K562 (cell line): ENCODE measurements around the gene ZSCAN22. TPM values are rescaled to one million over a fixed set of nuclear protein-coding genes. Genes with fewer than 3 reads are reported as not detected.

Source experiments
- ARID2 ChIP-seq: fragments of 450-650 bp; IDR thresholded peaks from 2 replicates; pipeline ENCODE4 v1.6.1; 2017; ENCODE audit warnings: antibody characterized with exemption, mild to moderate bottlenecking
- BACH1 ChIP-seq: fragments of 200-800 bp; sonication (Bioruptor generic); IDR thresholded peaks from 2 replicates; pipeline ENCODE4 v1.6.1; 2016; ENCODE audit warnings: missing genetic modification characterization, missing compliant biosample characterization
- CBFA2T2 ChIP-seq: fragments of 450-650 bp; conservative IDR thresholded peaks from 2 replicates; pipeline ENCODE4 v1.6.1; 2017; ENCODE audit warnings: mild to moderate bottlenecking
- DNMT1 ChIP-seq: fragments of 450-650 bp; IDR thresholded peaks from 2 replicates; pipeline ENCODE4 v1.6.1; 2016; ENCODE audit warnings: antibody characterized with exemption, mild to moderate bottlenecking
- HMG20B ChIP-seq: fragments of 250-450 bp; sonication (Bioruptor Pico); IDR thresholded peaks from 2 replicates; pipeline ENCODE4 v1.5.0; 2021; ENCODE audit warnings: mild to moderate bottlenecking
- ILK ChIP-seq: fragments of 450-650 bp; IDR thresholded peaks from 2 replicates; pipeline ENCODE4 v1.6.1; 2016; ENCODE audit warnings: missing genetic modification characterization, low read depth, mild to moderate bottlenecking, missing compliant biosample characterization, moderate library complexity, borderline replicate concordance
- MCM7 ChIP-seq, 2 experiments: fragments of 450-650 bp; IDR thresholded peaks; 2 replicates each; pipeline ENCODE4 v1.6.1; 2016 to 2018
- NCOA2 ChIP-seq, 2 experiments: fragments of 450-650 bp; IDR thresholded peaks; 2 replicates each; pipeline ENCODE4 v1.6.1; 2018; ENCODE audit warnings: mild to moderate bottlenecking in 2 of 2, moderate library complexity in 1 of 2; ENCODE audit not compliant: partially characterized antibody in 2 of 2
- NEUROD1 ChIP-seq: fragments of 150-350 bp; IDR thresholded peaks from 2 replicates; pipeline ENCODE4 v1.6.1; 2014; ENCODE audit warnings: borderline replicate concordance, low read length, low read depth; ENCODE audit not compliant: partially characterized antibody
- POLR2A ChIP-seq: fragments of 450-650 bp; conservative IDR thresholded peaks from 2 replicates; pipeline ENCODE4 v1.6.1; 2016
- RBFOX2 ChIP-seq: fragments of 200-400 bp; formaldehyde crosslinking; IDR thresholded peaks from 2 replicates; pipeline ENCODE4 v1.6.1; 2017; ENCODE audit warnings: low read depth, mild to moderate bottlenecking, low read length, moderate library complexity
- TRIM24 ChIP-seq, 2 experiments: fragments of 450-650 bp; IDR thresholded peaks; 2 replicates each; pipeline ENCODE4 v1.6.1; 2016
- ZNF239 ChIP-seq: fragments of 250-450 bp; sonication (Bioruptor Pico); IDR thresholded peaks from 2 replicates; pipeline ENCODE4 v1.4.0; 2020; ENCODE audit warnings: mild to moderate bottlenecking
- polyA plus RNA-seq, 8 experiments: library from polyadenylated mRNA; depleted of rRNA in 4 of 8; stranded (reverse) in 5 of 8; unstranded in 3 of 8; fragments of >200 nt; fragmentation: Nextera tagmentation in 2 of 8; fragmentation: Illumina TruSeq in 1 of 8; extraction: Ambion mirVana in 2 of 8; extraction: Trizol in 1 of 8; gene quantifications; 2 replicates each; pipeline versions ENCODE4 v1.2.1 to v1.2.3, GENCODE V29; 2011 to 2014; ENCODE audit warnings: inconsistent platforms in 1 of 8, missing spikeins in 1 of 8
- total RNA-seq, 7 experiments: library from RNA; depleted of rRNA in 6 of 7; stranded (reverse); fragments of >200 nt in 6 of 7; fragmentation: Illumina TruSeq in 2 of 7; extraction: Trizol in 2 of 7; gene quantifications; 2 replicates each; pipeline versions ENCODE4 v1.2.1 to v1.2.3, GENCODE V29; 2011 to 2021; ENCODE audit warnings: low replicate concordance in 1 of 7
- TF ChIP-seq, protein P1 (sequence below), 2 experiments: fragments of 450-650 bp in 1 of 2; sonication (generic) in 1 of 2; formaldehyde crosslinking in 1 of 2; IDR thresholded peaks; 2 replicates each; pipeline versions ENCODE4 v1.7.1 to v1.9.0; 2016 to 2022; ENCODE audit warnings: inconsistent platforms in 1 of 2, mild to moderate bottlenecking in 1 of 2, missing genetic modification reagents in 1 of 2
- TF ChIP-seq, protein P2 (sequence below): fragments of 450-650 bp; formaldehyde crosslinking; conservative IDR thresholded peaks from 2 replicates; pipeline ENCODE4 v1.4.0; 2022; ENCODE audit warnings: mild to moderate bottlenecking, missing genetic modification characterization
- TF ChIP-seq, protein P3 (sequence below): sonication (generic); formaldehyde crosslinking; IDR thresholded peaks from 2 replicates; pipeline ENCODE4 v1.8.1; 2022; ENCODE audit warnings: missing genetic modification reagents

Gene ZSCAN22
- total and polyA plus RNA-seq, 9 of the 15 experiments (the other 6 are each of a cell fraction or from before 2014, with no cell fraction given), result 0.98 to 5.3 (median 3.0) TPM

DNA sequence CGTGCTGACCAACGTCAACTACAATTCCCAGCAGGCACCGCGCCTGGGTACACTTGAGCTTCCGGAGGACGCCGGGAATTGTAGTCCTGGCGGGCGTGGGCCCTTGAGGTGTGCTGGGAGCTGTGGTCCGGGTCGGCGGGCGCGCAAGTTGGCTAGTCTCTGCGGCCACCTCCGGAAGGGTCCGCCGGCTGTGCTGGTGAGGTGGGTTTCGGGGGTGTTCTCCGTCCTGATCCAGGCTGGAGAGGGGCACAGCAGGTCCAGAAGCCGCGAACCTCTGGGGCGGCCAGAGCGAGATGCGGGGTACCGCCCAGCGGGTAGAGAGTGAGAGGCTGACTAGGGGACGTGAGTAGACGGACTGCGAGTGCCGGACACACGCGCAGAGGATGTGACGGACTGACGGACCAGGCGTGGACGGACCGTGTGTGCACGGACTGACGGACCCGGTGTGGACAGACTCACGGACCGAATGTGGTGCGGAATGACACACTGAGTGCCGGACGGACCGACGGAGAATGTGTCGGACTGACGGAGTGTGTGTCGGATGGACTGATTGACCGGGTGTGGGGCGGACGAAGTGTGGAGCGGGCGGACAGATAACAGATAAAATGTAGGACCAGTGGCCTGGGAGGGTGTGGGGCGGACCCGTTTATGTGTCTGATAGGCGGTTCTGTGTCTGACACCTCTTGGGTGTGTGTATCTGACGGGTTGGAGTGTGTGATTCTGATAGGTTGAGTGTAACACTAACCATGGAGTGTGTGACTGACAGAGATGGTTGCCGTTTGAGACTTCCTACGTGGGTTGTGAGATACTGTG lies at the start of gene ZSCAN22 (continued):
- TF ChIP-seq, protein P1, sequence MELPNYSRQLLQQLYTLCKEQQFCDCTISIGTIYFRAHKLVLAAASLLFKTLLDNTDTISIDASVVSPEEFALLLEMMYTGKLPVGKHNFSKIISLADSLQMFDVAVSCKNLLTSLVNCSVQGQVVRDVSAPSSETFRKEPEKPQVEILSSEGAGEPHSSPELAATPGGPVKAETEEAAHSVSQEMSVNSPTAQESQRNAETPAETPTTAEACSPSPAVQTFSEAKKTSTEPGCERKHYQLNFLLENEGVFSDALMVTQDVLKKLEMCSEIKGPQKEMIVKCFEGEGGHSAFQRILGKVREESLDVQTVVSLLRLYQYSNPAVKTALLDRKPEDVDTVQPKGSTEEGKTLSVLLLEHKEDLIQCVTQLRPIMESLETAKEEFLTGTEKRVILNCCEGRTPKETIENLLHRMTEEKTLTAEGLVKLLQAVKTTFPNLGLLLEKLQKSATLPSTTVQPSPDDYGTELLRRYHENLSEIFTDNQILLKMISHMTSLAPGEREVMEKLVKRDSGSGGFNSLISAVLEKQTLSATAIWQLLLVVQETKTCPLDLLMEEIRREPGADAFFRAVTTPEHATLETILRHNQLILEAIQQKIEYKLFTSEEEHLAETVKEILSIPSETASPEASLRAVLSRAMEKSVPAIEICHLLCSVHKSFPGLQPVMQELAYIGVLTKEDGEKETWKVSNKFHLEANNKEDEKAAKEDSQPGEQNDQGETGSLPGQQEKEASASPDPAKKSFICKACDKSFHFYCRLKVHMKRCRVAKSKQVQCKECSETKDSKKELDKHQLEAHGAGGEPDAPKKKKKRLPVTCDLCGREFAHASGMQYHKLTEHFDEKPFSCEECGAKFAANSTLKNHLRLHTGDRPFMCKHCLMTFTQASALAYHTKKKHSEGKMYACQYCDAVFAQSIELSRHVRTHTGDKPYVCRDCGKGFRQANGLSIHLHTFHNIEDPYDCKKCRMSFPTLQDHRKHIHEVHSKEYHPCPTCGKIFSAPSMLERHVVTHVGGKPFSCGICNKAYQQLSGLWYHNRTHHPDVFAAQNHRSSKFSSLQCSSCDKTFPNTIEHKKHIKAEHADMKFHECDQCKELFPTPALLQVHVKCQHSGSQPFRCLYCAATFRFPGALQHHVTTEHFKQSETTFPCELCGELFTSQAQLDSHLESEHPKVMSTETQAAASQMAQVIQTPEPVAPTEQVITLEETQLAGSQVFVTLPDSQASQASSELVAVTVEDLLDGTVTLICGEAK (IDR thresholded peaks at IDR 0.05), result peak; percentile 99
- TF ChIP-seq, protein P1 (CRISPR knock-in tag; IDR thresholded peaks at IDR 0.05), result no peak
- no peak for TF ChIP-seq HMG20B (CRISPR knock-in tag)
- TF ChIP-seq NEUROD1, result no peak
- TF ChIP-seq TRIM24 (IDR thresholded peaks at IDR 0.05), result peak in 1 of 2 experiments; percentile 99; a peak in 3 of 4 replicates
- peak; percentile 96 for TF ChIP-seq POLR2A
- TF ChIP-seq, protein P2, sequence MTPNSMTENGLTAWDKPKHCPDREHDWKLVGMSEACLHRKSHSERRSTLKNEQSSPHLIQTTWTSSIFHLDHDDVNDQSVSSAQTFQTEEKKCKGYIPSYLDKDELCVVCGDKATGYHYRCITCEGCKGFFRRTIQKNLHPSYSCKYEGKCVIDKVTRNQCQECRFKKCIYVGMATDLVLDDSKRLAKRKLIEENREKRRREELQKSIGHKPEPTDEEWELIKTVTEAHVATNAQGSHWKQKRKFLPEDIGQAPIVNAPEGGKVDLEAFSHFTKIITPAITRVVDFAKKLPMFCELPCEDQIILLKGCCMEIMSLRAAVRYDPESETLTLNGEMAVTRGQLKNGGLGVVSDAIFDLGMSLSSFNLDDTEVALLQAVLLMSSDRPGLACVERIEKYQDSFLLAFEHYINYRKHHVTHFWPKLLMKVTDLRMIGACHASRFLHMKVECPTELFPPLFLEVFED, result no peak
- peak; percentile 96 for TF ChIP-seq RBFOX2
- TF ChIP-seq NCOA2 (IDR thresholded peaks at IDR 0.05; ENCODE audit: partially characterized antibody in 2 of 2), result no peak
- no peak; the same call in none of the 2 replicates for TF ChIP-seq ZNF239 (CRISPR knock-in tag)
- TF ChIP-seq CBFA2T2, result no peak
- TF ChIP-seq, protein P3, sequence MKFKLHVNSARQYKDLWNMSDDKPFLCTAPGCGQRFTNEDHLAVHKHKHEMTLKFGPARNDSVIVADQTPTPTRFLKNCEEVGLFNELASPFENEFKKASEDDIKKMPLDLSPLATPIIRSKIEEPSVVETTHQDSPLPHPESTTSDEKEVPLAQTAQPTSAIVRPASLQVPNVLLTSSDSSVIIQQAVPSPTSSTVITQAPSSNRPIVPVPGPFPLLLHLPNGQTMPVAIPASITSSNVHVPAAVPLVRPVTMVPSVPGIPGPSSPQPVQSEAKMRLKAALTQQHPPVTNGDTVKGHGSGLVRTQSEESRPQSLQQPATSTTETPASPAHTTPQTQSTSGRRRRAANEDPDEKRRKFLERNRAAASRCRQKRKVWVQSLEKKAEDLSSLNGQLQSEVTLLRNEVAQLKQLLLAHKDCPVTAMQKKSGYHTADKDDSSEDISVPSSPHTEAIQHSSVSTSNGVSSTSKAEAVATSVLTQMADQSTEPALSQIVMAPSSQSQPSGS, result no peak
- TF ChIP-seq ARID2, result no peak
- no peak for TF ChIP-seq ILK (tag)
- TF ChIP-seq DNMT1, result 0 out of 2 replicates have a peak, but pooled peaks have one; percentile 39
- no peak for TF ChIP-seq MCM7 (IDR thresholded peaks at IDR 0.05)
- peak; percentile 63; the same call in 1 of the 2 replicates for TF ChIP-seq BACH1 (tag)
